Measurements from ENCODE around the gene CPNE5.

CPNE5 gene

GRCh38 chr6:36787210-36787609 lies 52.0 kb downstream of the CPNE5 start:
- no peak for DNase-seq

GRCh38 chr6:36786055-36786675 lies 53.1 kb downstream of the CPNE5 start:
- DNase-seq = no peak

GRCh38 chr6:36784376-36784636 lies 54.9 kb downstream of the CPNE5 start:
- DNase-seq = no peak

GRCh38 chr6:36783603-36784375 lies 55.5 kb downstream of the CPNE5 start:
- DNase-seq = no peak

- no peak for DNase-seq
Measured at GRCh38 chr6:36781669-36782068, 57.6 kb downstream of the CPNE5 start.

GRCh38 chr6:36780442-36781177 lies 58.6 kb downstream of the CPNE5 start:
- no peak for DNase-seq

- no peak for DNase-seq
Measured at GRCh38 chr6:36779227-36779626, 60.0 kb downstream of the CPNE5 start.

- no peak for DNase-seq
Measured at GRCh38 chr6:36777801-36778200, 61.4 kb downstream of the CPNE5 start.

- no peak for DNase-seq
Measured at GRCh38 chr6:36776167-36776566, 63.1 kb downstream of the CPNE5 start.

- DNase-seq = no peak
Measured at GRCh38 chr6:36774331-36774730, 64.9 kb downstream of the CPNE5 start.

GRCh38 chr6:36772397-36772796 lies 66.8 kb downstream of the CPNE5 start:
- DNase-seq = no peak

- DNase-seq = no peak
Measured at GRCh38 chr6:36771145-36771544, 68.1 kb downstream of the CPNE5 start.

- no peak for DNase-seq
Measured at GRCh38 chr6:36769676-36770499, 69.4 kb downstream of the CPNE5 start.

- no peak for DNase-seq
Measured at GRCh38 chr6:36769183-36769675, 70.0 kb downstream of the CPNE5 start.

- no peak for DNase-seq
Measured at GRCh38 chr6:36766399-36766945, 72.8 kb downstream of the CPNE5 start.

- no peak for DNase-seq
Measured at GRCh38 chr6:36765594-36766398, 73.4 kb downstream of the CPNE5 start.

- no peak for DNase-seq
Measured at GRCh38 chr6:36765190-36765589, 74.1 kb downstream of the CPNE5 start.

- no peak for DNase-seq
Measured at GRCh38 chr6:36762123-36762522, 77.1 kb downstream of the CPNE5 start.

- no peak for DNase-seq
Measured at GRCh38 chr6:36760685-36761435, 78.4 kb downstream of the CPNE5 start.

GRCh38 chr6:36759148-36759759 lies 80.0 kb downstream of the CPNE5 start:
- DNase-seq = no peak

Measured in NCI-H1436 treated with DMSO at 0.1 percent for 48 hours (cell line).